Skeletal muscle cell (primary cell): Measurements from ENCODE around the gene C5orf63.
"Not testable (repeated sequence)": the region's sequence is repeated elsewhere in the genome, so short reads cannot be mapped to it uniquely, and the experiment has no call there.

Experiments
- DNase-seq: peaks from one replicate; pipeline ENCODE4 v3.0.0-alpha.2; 2010; ENCODE audit warnings: low read depth
- H3K4me3 ChIP-seq: 2 replicates; pipeline ENCODE4 v1.5.1; 2011; ENCODE audit warnings: low read depth, mild to moderate bottlenecking, control low read depth, low read length, moderate library complexity

C5orf63 gene

GRCh38 chr5:127072861-127073846 is at the start of gene C5orf63:
Gene C5orf63 (minus strand): TSS chr5:127073502. CDS start chr5:127058995, 14,507 bp downstream.
- no peak for DNase-seq
- H3K4me3 ChIP-seq, result peak within 1 kb of the TSS; percentile 50

- no peak overlapping the region for H3K4me3 ChIP-seq
Observed at GRCh38 chr5:127112347-127112864, 39.1 kb upstream of the C5orf63 start.

GRCh38 chr5:127111112-127111511 is 37.8 kb upstream of the C5orf63 start:
- no peak for DNase-seq
- H3K4me3 ChIP-seq, result no peak overlapping the region

More at GRCh38 chr5:127112347-127112864, 39.1 kb upstream of the C5orf63 start:
- DNase-seq, result no peak

GRCh38 chr5:127108624-127109260 is 35.4 kb upstream of the C5orf63 start:
- not testable (repeated sequence) for DNase-seq, H3K4me3 ChIP-seq

GRCh38 chr5:127101935-127102334 is 28.6 kb upstream of the C5orf63 start:
- no peak for DNase-seq
- H3K4me3 ChIP-seq, result no peak overlapping the region

- no peak for DNase-seq
Observed at GRCh38 chr5:127101533-127101932, 28.2 kb upstream of the C5orf63 start.

GRCh38 chr5:127098241-127098640 is 24.9 kb upstream of the C5orf63 start:
- H3K4me3 ChIP-seq, result no peak overlapping the region
- DNase-seq, result no peak

More at GRCh38 chr5:127101533-127101932, 28.2 kb upstream of the C5orf63 start:
- no peak overlapping the region for H3K4me3 ChIP-seq

GRCh38 chr5:127097278-127097677 is 24.0 kb upstream of the C5orf63 start:
- H3K4me3 ChIP-seq, result no peak overlapping the region
- no peak for DNase-seq

- no peak overlapping the region for H3K4me3 ChIP-seq
- no peak for DNase-seq
Observed at GRCh38 chr5:127096328-127096993, 23.2 kb upstream of the C5orf63 start.

- no peak overlapping the region for H3K4me3 ChIP-seq
- no peak for DNase-seq
Observed at GRCh38 chr5:127094161-127094814, 21.0 kb upstream of the C5orf63 start.

GRCh38 chr5:127092690-127093089 is 19.4 kb upstream of the C5orf63 start:
- no peak overlapping the region for H3K4me3 ChIP-seq
- peak; percentile 53 for DNase-seq

GRCh38 chr5:127089191-127089590 is 15.9 kb upstream of the C5orf63 start:
- DNase-seq, result no peak
- no peak overlapping the region for H3K4me3 ChIP-seq

GRCh38 chr5:127088251-127088650 is 14.9 kb upstream of the C5orf63 start:
- H3K4me3 ChIP-seq, result no peak overlapping the region
- peak; percentile 99 for DNase-seq

- no peak overlapping the region for H3K4me3 ChIP-seq
Observed at GRCh38 chr5:127086589-127086988, 13.3 kb upstream of the C5orf63 start.

GRCh38 chr5:127085796-127086195 is 12.5 kb upstream of the C5orf63 start:
- no peak overlapping the region for H3K4me3 ChIP-seq
- no peak for DNase-seq

More at GRCh38 chr5:127086589-127086988, 13.3 kb upstream of the C5orf63 start:
- DNase-seq, result no peak

- DNase-seq, result no peak
- no peak overlapping the region for H3K4me3 ChIP-seq
Observed at GRCh38 chr5:127085371-127085770, 12.1 kb upstream of the C5orf63 start.

- H3K4me3 ChIP-seq, result no peak overlapping the region
Observed at GRCh38 chr5:127084656-127085055, 11.4 kb upstream of the C5orf63 start.

GRCh38 chr5:127083711-127084110 is 10.4 kb upstream of the C5orf63 start:
- no peak overlapping the region for H3K4me3 ChIP-seq
- DNase-seq, result no peak

More at GRCh38 chr5:127084656-127085055, 11.4 kb upstream of the C5orf63 start:
- no peak for DNase-seq

GRCh38 chr5:127079994-127080491 is 6.7 kb upstream of the C5orf63 start:
- no peak for DNase-seq
- H3K4me3 ChIP-seq, result no peak overlapping the region
